Activated naive CD8-positive, alpha-beta T cell treated with anti-CD3 and anti-CD28 coated beads for 36 hours (primary cell): ENCODE measurements around the gene AGPAT2. TPM values are rescaled to one million over a fixed set of nuclear protein-coding genes. Genes with fewer than 3 reads are reported as not detected.
"Not testable (repeated sequence)": the region's sequence is repeated elsewhere in the genome, so short reads cannot be mapped to it uniquely, and the experiment has no call there.

ENCODE experiments used
- DNase-seq: peaks from one replicate; pipeline ENCODE4 v3.0.0; 2021
- H3K27ac Mint-ChIP-seq: one replicate; pipeline ENCODE4 v1.8.0; 2022; ENCODE audit warnings: mild to moderate bottlenecking, moderate library complexity, mixed read lengths
- H3K27me3 Mint-ChIP-seq: one replicate; pipeline ENCODE4 v1.8.0; 2022; ENCODE audit warnings: mild to moderate bottlenecking, mixed read lengths
- H3K36me3 Mint-ChIP-seq: one replicate; pipeline ENCODE4 v1.8.0; 2021; ENCODE audit warnings: mild to moderate bottlenecking, mixed read lengths
- H3K4me1 Mint-ChIP-seq: one replicate; pipeline ENCODE4 v1.8.0; 2021; ENCODE audit warnings: mixed read lengths
- H3K4me3 Mint-ChIP-seq: one replicate; pipeline ENCODE4 v1.8.0; 2022; ENCODE audit warnings: mild to moderate bottlenecking, moderate library complexity, mixed read lengths
- H3K9me3 Mint-ChIP-seq: one replicate; pipeline ENCODE4 v1.8.0; 2022; ENCODE audit warnings: mixed read lengths
- total RNA-seq, 2 experiments: library from RNA; stranded (reverse); gene quantifications; one replicate each; pipeline ENCODE4 v1.2.3, GENCODE V29; 2021

AGPAT2 gene
- total RNA-seq, 2 experiments from 2014 or later, result 14.6 to 16.1 TPM

- no peaks in the 10 kb centered on the region for H3K36me3 Mint-ChIP-seq
- H3K4me1 Mint-ChIP-seq, result peaks cover 3% of the 10 kb centered on the region
- H3K4me3 Mint-ChIP-seq, result peak overlapping the region; percentile 29
- peaks cover 48% of the 10 kb centered on the region for H3K27me3 Mint-ChIP-seq
- no peak for DNase-seq
- no peaks in the 10 kb centered on the region for H3K9me3 Mint-ChIP-seq
- H3K27ac Mint-ChIP-seq, result no peak overlapping the region
Measured at GRCh38 chr9:136712690-136713544, 25.7 kb upstream of the AGPAT2 start.

DNA sequence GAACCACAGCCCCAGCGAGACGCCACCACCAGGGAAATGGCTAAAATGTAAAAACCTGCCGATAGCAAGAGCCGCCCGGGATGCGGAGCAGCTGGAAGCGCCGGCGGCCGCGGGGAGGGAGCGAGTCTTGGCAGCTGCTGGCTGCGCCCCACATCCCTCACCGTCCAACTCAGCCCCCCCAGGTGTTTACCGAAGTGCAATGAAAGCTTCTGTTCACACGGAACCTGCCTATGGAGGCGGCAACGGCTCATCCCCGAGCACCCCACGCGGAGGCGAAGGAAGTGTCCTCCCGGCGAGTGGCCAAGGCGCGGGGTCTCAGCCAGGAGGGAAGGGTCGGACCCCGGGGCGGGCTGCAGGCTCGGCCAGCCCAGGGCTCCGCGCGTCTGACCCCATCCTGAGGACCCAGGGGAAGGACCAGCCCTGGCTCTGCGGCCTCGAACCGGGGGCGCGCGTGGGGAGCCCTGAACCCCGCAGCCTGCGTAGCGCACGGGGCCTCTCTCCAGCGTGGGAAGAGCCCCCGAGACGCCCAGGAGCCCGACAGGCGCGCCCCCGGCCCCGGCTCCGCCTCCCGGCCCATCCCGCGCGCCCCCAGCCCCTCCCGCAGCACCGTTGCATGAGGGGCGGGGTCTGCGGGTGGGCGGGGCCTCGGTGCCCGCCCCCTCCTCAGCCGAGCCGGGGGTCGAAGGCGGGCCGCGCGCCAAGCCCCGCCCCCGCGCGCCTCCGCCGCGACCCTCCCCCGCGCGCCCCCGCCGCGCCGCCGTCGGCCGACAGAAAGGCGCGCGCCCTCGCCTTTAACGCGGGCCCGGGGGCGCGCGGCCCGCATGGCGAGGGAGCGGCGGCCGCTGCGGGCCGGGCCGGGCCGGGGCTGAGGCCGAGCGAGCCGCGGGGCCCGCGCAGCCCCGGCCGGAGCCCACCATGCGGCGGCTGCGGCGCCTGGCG is 24.8 kb upstream of the AGPAT2 start, which contains the start of gene DIPK1B:
Gene DIPK1B, plus strand, starts transcription at position 822 of the 939 bp plus-strand sequence. Its CDS starts 94 bp downstream, at position 916.
- H3K9me3 Mint-ChIP-seq, result no peaks in the 10 kb centered on the region
- H3K4me1 Mint-ChIP-seq, result peaks cover 3% of the 10 kb centered on the region
- no peak for DNase-seq
- H3K4me3 Mint-ChIP-seq, result peak within 1 kb of the TSS; percentile 29
- H3K27me3 Mint-ChIP-seq, result peaks cover 48% of the 10 kb centered on the region
- no peaks in the 10 kb centered on the region for H3K36me3 Mint-ChIP-seq
- H3K27ac Mint-ChIP-seq, result no peak within 1 kb of the TSS

DNA sequence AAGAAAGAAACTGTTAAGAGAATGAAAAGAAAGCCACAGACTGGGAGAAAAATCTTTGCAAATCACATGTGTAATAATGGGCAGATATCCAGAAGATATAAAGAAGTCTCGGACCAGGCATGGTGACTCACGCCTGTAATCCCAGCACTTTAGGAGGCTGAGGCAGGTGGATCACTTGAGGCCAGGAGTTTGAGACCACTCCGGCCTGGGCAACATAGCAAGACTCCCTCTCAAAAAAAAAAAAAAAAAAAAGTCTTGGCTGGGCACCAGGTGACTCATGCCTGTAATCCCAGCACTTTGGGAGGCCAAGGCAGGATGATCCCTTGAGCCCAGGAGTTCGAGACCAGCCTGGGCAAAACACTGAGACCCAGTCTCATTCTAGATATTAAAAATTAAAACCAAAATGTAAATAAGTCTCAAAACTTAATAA is 24.0 kb upstream of the AGPAT2 start:
- not testable (repeated sequence) for DNase-seq, H3K27ac Mint-ChIP-seq, H3K4me3 Mint-ChIP-seq, H3K9me3 Mint-ChIP-seq, H3K4me1 Mint-ChIP-seq, H3K36me3 Mint-ChIP-seq
- H3K27me3 Mint-ChIP-seq, result peaks cover 48% of the 10 kb centered on the region

DNA sequence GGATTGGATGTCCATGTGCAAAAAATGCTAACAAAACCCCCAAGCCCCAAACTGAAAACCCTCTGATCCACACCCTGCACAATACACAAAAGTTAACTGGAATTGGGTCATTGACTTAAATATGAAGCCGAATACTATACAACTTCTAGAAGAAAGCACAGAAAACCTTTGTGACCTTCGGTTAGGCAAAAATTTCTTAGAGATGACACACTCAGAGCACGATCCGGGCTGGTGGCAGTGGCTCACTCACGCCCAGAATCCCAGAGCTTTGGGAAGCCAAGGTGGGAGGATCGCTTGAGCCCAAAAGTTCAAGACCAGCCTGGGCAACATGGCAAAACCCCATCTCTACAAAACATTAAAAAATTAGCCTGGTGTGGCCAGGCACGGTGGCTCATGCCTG is 23.3 kb upstream of the AGPAT2 start:
- Mint-ChIP-seq H3K27ac (no peak overlapping the region), H3K9me3 (no peaks in the 10 kb centered on the region), H3K27me3 (peaks cover 43% of the 10 kb centered on the region), H3K4me1 (peaks cover 3% of the 10 kb centered on the region), H3K4me3 (no peak overlapping the region), H3K36me3 (no peaks in the 10 kb centered on the region)
- no peak for DNase-seq

DNA sequence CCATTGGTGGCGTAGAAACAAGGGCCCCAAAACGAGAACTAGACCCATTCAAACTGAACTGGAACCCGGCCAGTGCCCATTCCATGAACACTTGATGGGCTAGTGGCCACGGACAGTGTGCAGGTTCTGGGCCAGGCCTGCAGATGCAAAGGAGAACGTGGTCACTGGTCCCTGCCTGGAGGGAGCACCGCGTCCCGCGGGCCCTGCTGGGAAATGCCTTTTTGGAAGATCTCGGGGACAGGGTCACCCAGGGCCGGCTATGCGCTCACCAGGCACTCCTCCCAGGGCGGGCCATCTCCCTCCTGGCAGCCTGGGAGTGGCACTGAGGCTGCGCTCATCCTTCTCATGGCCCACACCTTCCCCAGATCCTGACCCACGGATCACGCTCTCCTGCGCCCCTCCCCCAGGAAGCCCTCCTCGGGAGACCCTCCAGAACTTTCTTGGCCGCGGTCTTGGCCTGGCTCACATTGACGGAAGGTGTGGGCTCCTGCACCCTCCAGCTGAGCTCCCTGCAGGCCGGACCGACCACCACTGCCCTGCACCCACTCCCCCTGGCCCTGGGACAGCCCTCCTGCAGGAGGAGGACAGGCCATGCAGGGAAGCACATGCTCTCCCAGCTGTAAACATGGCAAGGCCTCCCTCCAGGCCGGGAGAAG is 22.3 kb upstream of the AGPAT2 start:
- Mint-ChIP-seq H3K4me1 (peaks cover 3% of the 10 kb centered on the region), H3K36me3 (no peaks in the 10 kb centered on the region), H3K27ac (no peak overlapping the region), H3K27me3 (peaks cover 42% of the 10 kb centered on the region), H3K4me3 (no peak overlapping the region), H3K9me3 (no peaks in the 10 kb centered on the region)
- no peak for DNase-seq

DNA sequence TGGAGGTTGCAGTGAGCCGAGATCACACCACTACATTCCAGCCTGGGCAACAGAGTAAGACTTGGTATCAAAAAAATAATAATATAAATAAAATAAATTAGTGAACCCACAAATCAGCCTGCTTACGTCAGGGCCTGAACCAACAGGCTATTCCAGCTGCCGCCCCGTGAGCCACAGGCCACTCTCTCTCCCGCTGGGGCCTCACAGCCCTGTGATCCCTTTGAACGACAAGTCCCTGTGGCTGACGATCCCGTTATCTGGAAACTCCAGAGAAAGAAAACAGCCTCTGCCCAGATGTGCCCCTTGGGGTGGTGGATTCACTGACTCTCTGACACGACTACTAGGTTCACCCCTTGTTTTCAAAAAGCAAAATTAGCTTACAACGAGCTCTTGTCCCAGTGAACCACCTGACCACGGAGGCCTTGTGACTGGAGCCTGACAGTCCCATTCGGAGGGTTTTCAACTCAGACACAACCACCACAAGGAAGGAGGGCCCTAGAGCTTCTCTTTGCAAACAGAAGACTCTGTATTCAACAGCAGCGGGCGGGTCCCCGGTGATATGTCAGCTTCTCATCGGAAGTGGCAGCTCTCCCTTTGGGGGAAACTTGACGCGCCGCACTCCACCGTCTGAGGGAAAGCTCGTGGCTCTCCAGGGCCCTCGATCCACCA is 20.7 kb upstream of the AGPAT2 start:
- no peak overlapping the region for H3K27ac Mint-ChIP-seq
- peaks cover 6% of the 10 kb centered on the region for H3K4me1 Mint-ChIP-seq
- H3K9me3 Mint-ChIP-seq, result no peaks in the 10 kb centered on the region
- H3K36me3 Mint-ChIP-seq, result no peaks in the 10 kb centered on the region
- no peak for DNase-seq
- H3K27me3 Mint-ChIP-seq, result peaks cover 26% of the 10 kb centered on the region
- H3K4me3 Mint-ChIP-seq, result no peak overlapping the region

DNA sequence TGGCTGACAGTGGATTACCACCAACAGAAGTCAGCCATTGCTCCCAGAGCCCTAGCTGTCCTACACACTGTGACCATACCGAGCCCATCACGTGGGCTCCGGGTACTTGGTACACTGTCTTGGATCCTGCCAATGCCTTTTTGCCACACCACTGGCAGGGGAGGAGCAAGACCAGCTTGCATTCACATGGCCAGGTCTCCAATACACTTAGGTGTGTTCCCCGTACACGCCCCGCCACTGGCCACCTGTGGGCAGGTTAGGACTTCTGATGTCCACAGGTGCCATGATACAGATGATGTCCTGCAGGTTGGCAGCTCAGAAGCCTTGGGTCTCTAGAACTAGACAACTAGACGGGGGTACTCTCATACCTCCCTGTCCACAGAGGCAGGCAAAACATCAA is 19.8 kb upstream of the AGPAT2 start:
- Mint-ChIP-seq H3K36me3 (no peaks in the 10 kb centered on the region), H3K27me3 (peaks cover 26% of the 10 kb centered on the region), H3K4me3 (no peak overlapping the region), H3K4me1 (peaks cover 6% of the 10 kb centered on the region), H3K27ac (no peak overlapping the region), H3K9me3 (no peaks in the 10 kb centered on the region)
- no peak for DNase-seq

GRCh38 chr9:136705564-136705963 is 18.3 kb upstream of the AGPAT2 start:
- H3K4me3 Mint-ChIP-seq, result no peak overlapping the region
- H3K27ac Mint-ChIP-seq, result no peak overlapping the region
- H3K27me3 Mint-ChIP-seq, result peaks cover 13% of the 10 kb centered on the region
- no peak for DNase-seq
- no peaks in the 10 kb centered on the region for H3K36me3 Mint-ChIP-seq
- H3K9me3 Mint-ChIP-seq, result no peaks in the 10 kb centered on the region
- H3K4me1 Mint-ChIP-seq, result peaks cover 16% of the 10 kb centered on the region

DNA sequence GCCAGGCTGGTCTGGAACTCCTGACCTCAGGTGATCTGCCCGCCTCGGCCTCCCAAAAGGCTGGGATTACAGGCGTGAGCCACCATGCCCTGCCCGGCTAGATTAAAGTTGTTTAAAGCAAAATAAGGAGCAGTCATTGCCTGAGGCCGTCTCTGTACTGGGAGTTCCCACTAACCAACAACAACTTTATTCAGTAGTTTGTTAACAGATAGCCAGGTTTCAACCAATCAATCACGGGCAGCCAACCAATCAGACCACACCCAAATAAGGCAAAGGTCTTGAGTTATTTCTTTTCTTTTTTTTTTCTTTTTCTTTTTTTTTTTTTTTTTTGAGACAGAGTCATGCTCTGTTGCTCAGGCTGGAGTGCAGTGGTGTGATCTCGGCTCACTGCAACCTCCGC is 17.5 kb upstream of the AGPAT2 start:
- not testable (repeated sequence) for H3K9me3 Mint-ChIP-seq, H3K36me3 Mint-ChIP-seq, H3K27ac Mint-ChIP-seq, DNase-seq, H3K4me3 Mint-ChIP-seq
- H3K4me1 Mint-ChIP-seq, result peaks cover 20% of the 10 kb centered on the region
- H3K27me3 Mint-ChIP-seq, result peaks cover 10% of the 10 kb centered on the region

- no peak overlapping the region for H3K27ac Mint-ChIP-seq
- no peak overlapping the region for H3K4me3 Mint-ChIP-seq
- no peaks in the 10 kb centered on the region for H3K36me3 Mint-ChIP-seq
- H3K9me3 Mint-ChIP-seq, result no peaks in the 10 kb centered on the region
- H3K27me3 Mint-ChIP-seq, result peaks cover 13% of the 10 kb centered on the region
- peaks cover 20% of the 10 kb centered on the region for H3K4me1 Mint-ChIP-seq
- no peak for DNase-seq
Measured at GRCh38 chr9:136703276-136703860, 16.1 kb upstream of the AGPAT2 start.

GRCh38 chr9:136701668-136702053 is 14.4 kb upstream of the AGPAT2 start:
- Mint-ChIP-seq H3K27me3 (peaks cover 26% of the 10 kb centered on the region), H3K9me3 (no peaks in the 10 kb centered on the region), H3K27ac (peak overlapping the region; percentile 90), H3K4me3 (peak overlapping the region; percentile 77), H3K36me3 (no peaks in the 10 kb centered on the region), H3K4me1 (peaks cover 20% of the 10 kb centered on the region)
- DNase-seq, result no peak

- DNase-seq, result peak; percentile 81
Measured at GRCh38 chr9:136700959-136701667, 13.9 kb upstream of the AGPAT2 start.

DNA sequence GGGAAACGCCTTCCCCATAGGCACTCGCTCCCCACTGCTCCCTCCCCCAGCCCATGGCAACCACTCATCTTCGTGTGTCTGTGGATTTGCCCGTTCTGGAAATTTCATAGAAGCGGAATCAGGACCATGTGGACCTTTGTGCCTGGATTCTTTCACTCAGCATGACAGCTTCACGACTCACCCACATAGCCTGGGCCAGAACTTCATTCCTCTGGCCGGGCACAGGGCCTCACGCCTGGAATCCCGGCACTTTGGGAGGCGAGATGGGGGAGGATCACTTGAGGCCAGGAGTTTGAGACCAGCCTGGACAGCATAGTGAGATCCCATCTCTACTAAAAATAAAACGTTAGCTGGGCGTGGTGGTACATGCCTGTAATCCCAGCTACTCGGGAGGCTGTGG is 13.0 kb upstream of the AGPAT2 start:
- Mint-ChIP-seq H3K27me3 (peaks cover 30% of the 10 kb centered on the region), H3K36me3 (no peaks in the 10 kb centered on the region), H3K27ac (no peak overlapping the region), H3K9me3 (no peaks in the 10 kb centered on the region), H3K4me1 (peaks cover 20% of the 10 kb centered on the region), H3K4me3 (no peak overlapping the region)
- DNase-seq, result no peak

More at GRCh38 chr9:136700959-136701667, 13.9 kb upstream of the AGPAT2 start:
- no peaks in the 10 kb centered on the region for H3K9me3 Mint-ChIP-seq
- peaks cover 27% of the 10 kb centered on the region for H3K27me3 Mint-ChIP-seq
- H3K4me3 Mint-ChIP-seq, result peak overlapping the region; percentile 77
- H3K36me3 Mint-ChIP-seq, result no peaks in the 10 kb centered on the region
- H3K4me1 Mint-ChIP-seq, result peaks cover 20% of the 10 kb centered on the region
- peak overlapping the region; percentile 90 for H3K27ac Mint-ChIP-seq
